ENCODE results near the gene MAP7D1.

MAP7D1 gene

GRCh38 chr1:36199934-36200741 lies 44.2 kb downstream of the MAP7D1 start:
- Histone ChIP-seq H3K4me1 (ENCODE audit: low read depth, poor library complexity, severe bottlenecking) (no peaks in the 10 kb centered on the region), H4K20me1 (ENCODE audit: insufficient read depth) (no peaks in the 10 kb centered on the region), H3K27ac (no peak overlapping the region), H3K4me3 (IDR thresholded peaks at IDR 0.05; ENCODE audit: insufficient read depth, low read depth, low read length) (no peak overlapping the region), H2AFZ (ENCODE audit: low read depth) (no peak overlapping the region), H3K9ac (no peak overlapping the region), H3K27me3 (ENCODE audit: insufficient read depth, low read depth) (no peaks in the 10 kb centered on the region), H3K36me3 (ENCODE audit: insufficient read depth) (no peaks in the 10 kb centered on the region), H3K79me2 (ENCODE audit: insufficient read depth, low read depth) (no peaks in the 10 kb centered on the region), H3K4me2 (no peak overlapping the region)
- no peak for TF ChIP-seq CTCF (conservative IDR thresholded peaks at IDR 0.05; ENCODE audit: low read depth, low read length)

- H3K36me3 ChIP-seq (ENCODE audit: insufficient read depth): no peaks in the 10 kb centered on the region
- TF ChIP-seq CTCF (conservative IDR thresholded peaks at IDR 0.05; ENCODE audit: low read depth, low read length): no peak
- no peak overlapping the region for H3K27ac ChIP-seq
- no peaks in the 10 kb centered on the region for H3K4me1 ChIP-seq (ENCODE audit: low read depth, poor library complexity, severe bottlenecking)
- H3K9ac ChIP-seq: no peak overlapping the region
- H3K79me2 ChIP-seq (ENCODE audit: insufficient read depth, low read depth): no peaks in the 10 kb centered on the region
- no peak overlapping the region for H2AFZ ChIP-seq (ENCODE audit: low read depth)
- H4K20me1 ChIP-seq (ENCODE audit: insufficient read depth): no peaks in the 10 kb centered on the region
- H3K4me3 ChIP-seq (IDR thresholded peaks at IDR 0.05; ENCODE audit: insufficient read depth, low read depth, low read length): no peak overlapping the region
- H3K4me2 ChIP-seq: no peak overlapping the region
- H3K27me3 ChIP-seq (ENCODE audit: insufficient read depth, low read depth): no peaks in the 10 kb centered on the region
Measured at GRCh38 chr1:36203027-36203553, 47.1 kb downstream of the MAP7D1 start.

- no peak overlapping the region for H2AFZ ChIP-seq (ENCODE audit: low read depth)
- H3K4me3 ChIP-seq (IDR thresholded peaks at IDR 0.05; ENCODE audit: insufficient read depth, low read depth, low read length): no peak overlapping the region
Measured at GRCh38 chr1:36203554-36204346, 47.8 kb downstream of the MAP7D1 start.

More at GRCh38 chr1:36203554-36204346, 47.8 kb downstream of the MAP7D1 start:
- no peak overlapping the region for H3K9ac ChIP-seq
- H3K27ac ChIP-seq: no peak overlapping the region
- H3K79me2 ChIP-seq (ENCODE audit: insufficient read depth, low read depth): no peaks in the 10 kb centered on the region
- H3K36me3 ChIP-seq (ENCODE audit: insufficient read depth): no peaks in the 10 kb centered on the region
- no peak overlapping the region for H3K4me2 ChIP-seq
- H3K27me3 ChIP-seq (ENCODE audit: insufficient read depth, low read depth): no peaks in the 10 kb centered on the region
- TF ChIP-seq CTCF (conservative IDR thresholded peaks at IDR 0.05; ENCODE audit: low read depth, low read length): no peak
- no peaks in the 10 kb centered on the region for H3K4me1 ChIP-seq (ENCODE audit: low read depth, poor library complexity, severe bottlenecking)
- no peaks in the 10 kb centered on the region for H4K20me1 ChIP-seq (ENCODE audit: insufficient read depth)

All from KMS-11 (cell line).